HepG2 (cell line): Measurements from ENCODE around the gene ZFAND2B. TPM values are rescaled to one million over a fixed set of nuclear protein-coding genes. Genes with fewer than 3 reads are reported as not detected.

Experiments used
- ARNT ChIP-seq: fragments of 450-650 bp; IDR thresholded peaks from 2 replicates; pipeline ENCODE4 v1.6.1; 2017
- BCL3 ChIP-seq: sonication (generic); formaldehyde crosslinking; IDR thresholded peaks from 2 replicates; pipeline ENCODE4 v1.5.1; 2020; ENCODE audit warnings: mild to moderate bottlenecking, missing genetic modification reagents, moderate library complexity
- GTF3A ChIP-seq: sonication (generic); formaldehyde crosslinking; conservative IDR thresholded peaks from 2 replicates; pipeline ENCODE4 v1.4.0; 2020; ENCODE audit warnings: mild to moderate bottlenecking, missing genetic modification reagents
- JUN ChIP-seq: sonication (generic); formaldehyde crosslinking; IDR thresholded peaks from 2 replicates; pipeline ENCODE4 v1.4.0; 2020; ENCODE audit warnings: mild to moderate bottlenecking, missing genetic modification reagents
- KDM5A ChIP-seq: fragments of 200-600 bp; sonication (generic); IDR thresholded peaks from 2 replicates; pipeline ENCODE4 v1.7.0; 2018; ENCODE audit warnings: antibody characterized with exemption, mild to moderate bottlenecking, low read length, borderline replicate concordance
- MED1 ChIP-seq: sonication (generic); formaldehyde crosslinking; IDR thresholded peaks from 2 replicates; pipeline ENCODE4 v1.4.0; 2020; ENCODE audit warnings: missing genetic modification reagents
- PATZ1 ChIP-seq: sonication (generic); formaldehyde crosslinking; IDR thresholded peaks from 2 replicates; pipeline ENCODE4 v1.4.0; 2020; ENCODE audit warnings: missing genetic modification reagents
- POGZ ChIP-seq: sonication (generic); formaldehyde crosslinking; IDR thresholded peaks from 2 replicates; pipeline ENCODE4 v1.4.0; 2020; ENCODE audit warnings: mild to moderate bottlenecking, missing genetic modification reagents
- SPEN ChIP-seq: sonication (generic); formaldehyde crosslinking; IDR thresholded peaks from 2 replicates; pipeline ENCODE4 v1.5.1; 2020; ENCODE audit warnings: low read depth, mild to moderate bottlenecking, missing genetic modification reagents
- THAP7 ChIP-seq: sonication (generic); formaldehyde crosslinking; IDR thresholded peaks from 2 replicates; pipeline ENCODE4 v1.8.1; 2023; ENCODE audit warnings: mild to moderate bottlenecking, missing genetic modification reagents
- U2AF2 ChIP-seq: fragments of 200-400 bp; formaldehyde crosslinking; IDR thresholded peaks from 2 replicates; pipeline ENCODE4 v1.6.1; 2017; ENCODE audit warnings: low read depth, mild to moderate bottlenecking, low read length
- ZNF10 ChIP-seq: sonication (generic); formaldehyde crosslinking; IDR thresholded peaks from 2 replicates; pipeline ENCODE4 v1.4.0; 2020; ENCODE audit warnings: mild to moderate bottlenecking, low read depth, missing genetic modification reagents, borderline replicate concordance
- ZNF17 ChIP-seq: sonication (generic); formaldehyde crosslinking; IDR thresholded peaks from 2 replicates; pipeline ENCODE4 v1.5.0; 2020; ENCODE audit warnings: mild to moderate bottlenecking, missing genetic modification reagents
- ZNF296 ChIP-seq: sonication (generic); formaldehyde crosslinking; conservative IDR thresholded peaks from 2 replicates; pipeline ENCODE4 v1.5.0; 2020; ENCODE audit warnings: mild to moderate bottlenecking, missing genetic modification reagents
- ZNF44 ChIP-seq: sonication (generic); formaldehyde crosslinking; IDR thresholded peaks from 2 replicates; pipeline ENCODE4 v1.5.1; 2020; ENCODE audit warnings: mild to moderate bottlenecking, missing genetic modification reagents
- ZNF547 ChIP-seq: sonication (generic); formaldehyde crosslinking; IDR thresholded peaks from 2 replicates; pipeline ENCODE4 v1.5.1; 2020; ENCODE audit warnings: mild to moderate bottlenecking, missing genetic modification reagents
- ZNF550 ChIP-seq: sonication (generic); formaldehyde crosslinking; IDR thresholded peaks from 2 replicates; pipeline ENCODE4 v1.4.0; 2020; ENCODE audit warnings: mild to moderate bottlenecking, missing genetic modification reagents, borderline replicate concordance
- ZNF609 ChIP-seq: sonication (generic); formaldehyde crosslinking; IDR thresholded peaks from 2 replicates; pipeline ENCODE4 v1.4.0; 2020; ENCODE audit warnings: mild to moderate bottlenecking, missing genetic modification reagents, borderline replicate concordance
- polyA plus RNA-seq, 8 experiments: library from polyadenylated mRNA; depleted of rRNA in 3 of 8; stranded (reverse) in 7 of 8; unstranded in 1 of 8; fragments of >200 nt; fragmentation: Illumina TruSeq in 4 of 8; extraction: Trizol in 4 of 8; gene quantifications; 2 replicates each; pipeline versions ENCODE4 v1.2.1 to v1.2.3, GENCODE V29; 2011 to 2016; ENCODE audit warnings: low read depth in 4 of 8, missing spikeins in 1 of 8, mixed read lengths in 1 of 8; ENCODE audit not compliant: insufficient read depth in 1 of 8
- total RNA-seq, 5 experiments: library from RNA; depleted of rRNA; stranded (reverse); fragments of >200 nt; fragmentation: Illumina TruSeq; extraction: Trizol; gene quantifications; 2 replicates each; pipeline ENCODE4 v1.2.3, GENCODE V29; 2016; ENCODE audit warnings: low read depth in 1 of 5
- TF ChIP-seq, protein P1 (sequence below): sonication (generic); formaldehyde crosslinking; IDR thresholded peaks from 2 replicates; pipeline ENCODE4 v1.8.1; 2023; ENCODE audit warnings: mild to moderate bottlenecking, moderate library complexity, missing genetic modification reagents

ZFAND2B gene
- total and polyA plus RNA-seq, 2 of the 13 experiments (the other 11 are each of a cell fraction or from before 2014, with no cell fraction given) = 53.3 to 115 TPM

GRCh38 chr2:219160186-219161017 is 46.2 kb upstream of the ZFAND2B start, which contains the start of gene NHEJ1 (continued):
- TF ChIP-seq THAP7 (CRISPR knock-in tag) (peak; percentile 89), POGZ (CRISPR knock-in tag) (peak; percentile 64), SPEN (peak; percentile 91), GTF3A (CRISPR knock-in tag) (no peak; the same call in 1 of the 2 replicates), BCL3 (CRISPR knock-in tag) (peak; percentile 88), ZNF17 (CRISPR knock-in tag) (no peak), ZNF547 (CRISPR knock-in tag) (peak; percentile 91), ZNF10 (CRISPR knock-in tag) (0 out of 2 replicates have a peak, but pooled peaks have one; percentile 33), MED1 (CRISPR knock-in tag) (no peak; the same call in none of the 2 replicates), ZNF550 (CRISPR knock-in tag) (peak; percentile 92), ARNT (no peak), U2AF2 (no peak), ZNF44 (CRISPR knock-in tag) (peak; percentile 87), ZNF296 (CRISPR knock-in tag) (peak; percentile 78), KDM5A (peak; percentile 83; the same call in 1 of the 2 replicates), PATZ1 (CRISPR knock-in tag) (peak; percentile 89), ZNF609 (CRISPR knock-in tag) (no peak), JUN (CRISPR knock-in tag) (no peak)
- TF ChIP-seq, protein P1, sequence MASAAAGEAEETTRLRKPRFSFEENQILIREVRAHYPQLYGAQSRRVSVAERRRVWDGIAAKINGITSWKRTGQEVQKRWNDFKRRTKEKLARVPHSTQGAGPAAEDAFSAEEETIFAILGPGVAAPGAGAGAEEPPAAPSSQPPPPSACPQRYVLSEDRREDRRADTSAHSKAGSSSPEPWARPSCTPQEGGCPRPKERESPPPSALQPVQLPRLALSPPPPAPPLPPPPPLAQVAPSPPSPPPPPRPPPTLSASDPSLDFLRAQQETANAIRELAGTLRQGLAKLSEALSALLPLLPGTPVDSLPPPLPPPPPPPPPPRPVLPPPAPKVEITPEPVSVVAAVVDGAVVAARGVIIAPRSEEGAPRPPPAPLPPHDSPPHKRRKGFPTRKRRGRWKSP = no peak
